ENCODE data around the gene NPTX2. TPM values are rescaled to one million over a fixed set of nuclear protein-coding genes. Genes with fewer than 3 reads are reported as not detected.

NPTX2 gene
- total and polyA plus RNA-seq, 2 of the 8 experiments (the other 6 are each of a cell fraction or from before 2014, with no cell fraction given) = 18.4 to 19.2 TPM

DNA sequence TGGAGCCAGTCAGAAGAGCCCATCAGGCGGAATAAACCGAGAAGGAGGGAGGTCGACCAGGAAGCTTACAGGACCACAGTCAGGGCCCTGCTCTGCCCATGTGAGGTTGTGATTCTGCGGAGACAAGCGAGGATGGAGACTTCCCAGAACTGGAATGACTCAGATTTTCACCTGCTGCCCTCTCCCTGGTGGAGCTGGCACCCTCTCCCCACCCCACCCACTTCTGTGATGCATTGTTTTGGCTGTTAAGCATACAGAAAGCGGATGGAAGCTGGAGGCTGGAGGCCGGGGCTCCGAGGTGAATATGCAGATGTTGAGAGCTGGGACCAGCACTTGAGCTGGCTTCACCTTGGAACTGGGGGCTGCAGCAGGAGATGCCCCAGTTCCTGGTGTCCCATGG is 57.4 kb downstream of the NPTX2 start:
- Histone ChIP-seq H2AK5ac (ENCODE audit: low read depth, low read length) (no peak overlapping the region), H2BK20ac (ENCODE audit: low read length) (no peak overlapping the region), H3K56ac (replicated peaks; ENCODE audit: insufficient read length, low read depth, low read length) (no peak overlapping the region), H2AFZ (ENCODE audit: low read length) (no peak overlapping the region), H4K5ac (ENCODE audit: insufficient read length, low read depth, low read length) (no peak overlapping the region), H4K8ac (ENCODE audit: extremely low read depth, insufficient read depth, low read length) (no peak overlapping the region), H2BK5ac (ENCODE audit: low read depth, low read length) (no peak overlapping the region), H3K4me3 (ENCODE audit: extremely low read depth in 1 of 4, insufficient read depth in 2 of 4, low read depth in 3 of 4, low read length in 4 of 4) (no peak overlapping the region), H3K14ac (ENCODE audit: insufficient read length) (no peak overlapping the region), H3K79me1 (ENCODE audit: low read depth, low read length) (no peaks in the 10 kb centered on the region), H3K36me3 (ENCODE audit: control insufficient read depth in 2 of 4, insufficient read depth in 4 of 4, low read length in 3 of 4) (no peaks in the 10 kb centered on the region; a peak in 1 of 8 replicates), H2BK15ac (ENCODE audit: low read length) (no peak overlapping the region), H3K27ac (ENCODE audit: low read depth, low read length) (no peak overlapping the region), H4K91ac (replicated peaks; ENCODE audit: insufficient read length, low read length) (no peak overlapping the region), H3K9me3 (ENCODE audit: insufficient read depth in 2 of 2, low read depth in 1 of 2, low read length in 1 of 2) (peaks cover 0 to 6% of the 10 kb centered on the region in 2 experiments; a peak in 1 of 4 replicates), H3K18ac (ENCODE audit: extremely low read depth, low read length) (no peak overlapping the region), H2BK120ac (replicated peaks; ENCODE audit: low read depth, low read length) (no peak overlapping the region), H3K23ac (ENCODE audit: insufficient read length) (no peak overlapping the region), H3K4me1 (replicated peaks in 1 of 4; ENCODE audit: control insufficient read depth in 3 of 4, insufficient read depth in 4 of 4, low read length in 3 of 4) (no peaks in the 10 kb centered on the region), H3K79me2 (ENCODE audit: control insufficient read depth in 1 of 2, insufficient read depth in 2 of 2, low read length in 2 of 2) (no peaks in the 10 kb centered on the region), H3K4me2 (ENCODE audit: insufficient read depth in 1 of 2, low read depth in 2 of 2, low read length in 2 of 2) (no peak overlapping the region), H3K9ac (replicated peaks in 1 of 4; ENCODE audit: extremely low read depth in 1 of 4, low read depth in 3 of 4, low read length in 3 of 4) (no peak overlapping the region), H3K23me2 (ENCODE audit: low read depth, low read length) (no peaks in the 10 kb centered on the region), H3K27me3 (replicated peaks in 1 of 4; ENCODE audit: control insufficient read depth in 3 of 4, extremely low read depth in 1 of 4, insufficient read depth in 3 of 4, low read length in 3 of 4) (peaks cover 0 to 4% (median 2%) of the 10 kb centered on the region in 4 experiments; a peak in 5 of 7 replicates), H2BK12ac (ENCODE audit: low read depth, low read length) (no peak overlapping the region), H4K20me1 (replicated peaks in 1 of 2; ENCODE audit: control insufficient read depth in 1 of 2, insufficient read depth in 2 of 2, low read length in 2 of 2) (no peaks in the 10 kb centered on the region), H3K4ac (replicated peaks; ENCODE audit: insufficient read length, low read depth, low read length) (no peak overlapping the region)
- ChIA-PET POLR2A (ENCODE audit: partially characterized antibody) (no interaction called here), CTCF (ENCODE audit: partially characterized antibody) (interaction anchor here (0.8 to 1.8 kb wide), 3 partner anchors 71 to 242 kb away, joined by 3 to 9 read pairs (median 3); no protein-coding TSS in a partner anchor)
- WGBS, 2 experiments (ENCODE audit: extremely low coverage in 1 of 2, insufficient coverage in 1 of 2, insufficient read length in 1 of 2, insufficient replicate concordance in 2 of 2, low coverage in 1 of 2, low lambda C conversion rate in 2 of 2, missing lambda C conversion rate in 1 of 2) = 92% methylated on average over 8 of the region's 8 CpGs; no CpG with 5 or more reads in 1 of the 2 experiments
- DNase-seq (ENCODE audit: low read depth in 1 of 2, low spot score in 2 of 2) = no peak
- FAIRE-seq = no peak
- TF ChIP-seq CBX5 (IDR thresholded peaks at IDR 0.05; ENCODE audit: low read depth, low read length) (no peak), CREB1 (IDR thresholded peaks at IDR 0.05) (no peak), SIN3A (conservative IDR thresholded peaks at IDR 0.05 in 1 of 2, IDR thresholded peaks at IDR 0.05 in 1 of 2; ENCODE audit: low read depth in 1 of 2, low read length in 2 of 2) (no peak), POLR2A (IDR thresholded peaks at IDR 0.05; ENCODE audit: control extremely low read depth in 1 of 2, low read depth in 2 of 2, low read length in 2 of 2) (no peak), RBBP5 (IDR thresholded peaks at IDR 0.05; ENCODE audit: borderline replicate concordance, low read depth, low read length) (no peak), NRF1 (IDR thresholded peaks at IDR 0.05; ENCODE audit: low read depth, low read length) (no peak)
